Fibroblast of lung (primary cell): ENCODE measurements around the gene IMMT. TPM values are rescaled to one million over a fixed set of nuclear protein-coding genes. Genes with fewer than 3 reads are reported as not detected.

ENCODE experiments used
- DNase-seq, 2 donors: peaks; one replicate each; pipeline versions ENCODE4 v3.0.0 to v3.0.0-alpha.2; 2010; ENCODE audit warnings: low read depth in 2 of 2
- H2AFZ ChIP-seq: 2 replicates; pipeline ENCODE4 v1.5.1; 2012; ENCODE audit warnings: low read length, control low read depth, inconsistent platforms
- H3K27ac ChIP-seq: 2 replicates; pipeline ENCODE4 v1.5.1; 2011; ENCODE audit warnings: low read length, control low read depth; ENCODE audit not compliant: insufficient read depth
- H3K27me3 ChIP-seq: 2 replicates; pipeline ENCODE4 v1.5.1; 2011; ENCODE audit warnings: mild to moderate bottlenecking, low read length; ENCODE audit not compliant: control insufficient read depth, insufficient read depth
- H3K36me3 ChIP-seq: 2 replicates; pipeline ENCODE4 v1.5.1; 2011; ENCODE audit warnings: low read length; ENCODE audit not compliant: control insufficient read depth, insufficient read depth
- H3K4me1 ChIP-seq: 2 replicates; pipeline ENCODE4 v1.5.1; 2011; ENCODE audit warnings: low read length; ENCODE audit not compliant: control insufficient read depth, insufficient read depth; ENCODE audit errors: extremely low read depth
- H3K4me2 ChIP-seq: 2 replicates; pipeline ENCODE4 v1.5.1; 2011; ENCODE audit warnings: low read length, control low read depth; ENCODE audit not compliant: insufficient read depth; ENCODE audit errors: extremely low read depth
- H3K4me3 ChIP-seq, 4 experiments: fragments of 200-600 bp in 1 of 4; sonication (generic) in 1 of 4; replicated peaks in 1 of 4; 2 replicates each; pipeline ENCODE4 v1.5.1; 2011 to 2016; ENCODE audit warnings: low read length in 4 of 4, low read depth in 3 of 4, mild to moderate bottlenecking in 3 of 4, control low read depth in 2 of 4, inconsistent platforms in 1 of 4, mixed read lengths in 1 of 4; ENCODE audit not compliant: insufficient read depth in 1 of 4; ENCODE audit errors: control extremely low read depth in 1 of 4
- H3K79me2 ChIP-seq: 2 replicates; pipeline ENCODE4 v1.5.1; 2012; ENCODE audit warnings: mild to moderate bottlenecking, low read length, inconsistent platforms; ENCODE audit not compliant: control insufficient read depth, insufficient read depth
- H3K9ac ChIP-seq: 2 replicates; pipeline ENCODE4 v1.5.1; 2011; ENCODE audit warnings: mild to moderate bottlenecking, low read length, control low read depth; ENCODE audit not compliant: insufficient read depth
- H3K9me3 ChIP-seq: 2 replicates; pipeline ENCODE4 v1.5.1; 2012; ENCODE audit warnings: low read depth, low read length; ENCODE audit not compliant: control insufficient read depth, insufficient read depth
- H4K20me1 ChIP-seq: 2 replicates; pipeline ENCODE4 v1.5.1; 2011; ENCODE audit warnings: low read length; ENCODE audit not compliant: control insufficient read depth, insufficient read depth; ENCODE audit errors: extremely low read depth
- CTCF ChIP-seq, 2 donors: IDR thresholded peaks in 1 of 2; conservative IDR thresholded peaks in 1 of 2; 1 replicate in 1 of 2; 2 replicates in 1 of 2; pipeline ENCODE4 v1.5.1; 2011 to 2012; ENCODE audit warnings: low read length in 2 of 2, control low read depth in 1 of 2, inconsistent platforms in 1 of 2, low read depth in 1 of 2, mild to moderate bottlenecking in 1 of 2
- EZH2 ChIP-seq: IDR thresholded peaks from 2 replicates; pipeline ENCODE4 v1.5.1; 2012; ENCODE audit warnings: low read length, control low read depth, mild to moderate bottlenecking; ENCODE audit errors: missing control alignments
- polyA plus RNA-seq, 2 donors: library from polyadenylated mRNA; depleted of rRNA in 1 of 2; stranded (reverse) in 1 of 2; unstranded in 1 of 2; fragments of >200 nt; gene quantifications; 2 replicates each; pipeline ENCODE4 v1.2.1, GENCODE V29; 2011 to 2012; ENCODE audit warnings: missing spikeins in 1 of 2
- total RNA-seq: library from RNA; depleted of rRNA; stranded (reverse); fragments of >200 nt; gene quantifications from 2 replicates; pipeline ENCODE4 v1.2.1, GENCODE V29; 2014

The IMMT gene
- total and polyA plus RNA-seq, 2 donors (not counting 1 experiment from before 2014, with no cell fraction given) = 47.1 to 52.7 TPM

GRCh38 chr2:86136141-86136540 lies 59.1 kb downstream of the IMMT start:
- no peak overlapping the region for H3K4me2 ChIP-seq
- no peaks in the 10 kb centered on the region for H4K20me1 ChIP-seq
- H3K9me3 ChIP-seq = no peaks in the 10 kb centered on the region
- TF ChIP-seq CTCF (conservative IDR thresholded peaks at IDR 0.05 in 1 of 2, IDR thresholded peaks at IDR 0.05 in 1 of 2; ENCODE audit: low read depth in 1 of 2, low read length in 2 of 2) (no peak), EZH2 (no peak)
- no peak overlapping the region for H3K27ac ChIP-seq
- no peak overlapping the region for H3K9ac ChIP-seq
- DNase-seq = no peak
- H3K36me3 ChIP-seq = peaks cover 12% of the 10 kb centered on the region
- H3K4me3 ChIP-seq = no peak overlapping the region
- no peaks in the 10 kb centered on the region for H3K27me3 ChIP-seq
- no peak overlapping the region for H2AFZ ChIP-seq
- no peaks in the 10 kb centered on the region for H3K4me1 ChIP-seq
- H3K79me2 ChIP-seq = no peaks in the 10 kb centered on the region

GRCh38 chr2:86135653-86136052 lies 59.6 kb downstream of the IMMT start:
- no peak overlapping the region for H2AFZ ChIP-seq

GRCh38 chr2:86134709-86135108 lies 60.6 kb downstream of the IMMT start:
- no peaks in the 10 kb centered on the region for H3K9me3 ChIP-seq
- no peaks in the 10 kb centered on the region for H3K4me1 ChIP-seq
- no peaks in the 10 kb centered on the region for H4K20me1 ChIP-seq
- DNase-seq = no peak
- no peaks in the 10 kb centered on the region for H3K27me3 ChIP-seq
- H3K9ac ChIP-seq = no peak overlapping the region
- no peak overlapping the region for H2AFZ ChIP-seq
- H3K4me2 ChIP-seq = no peak overlapping the region
- H3K36me3 ChIP-seq = peaks cover 15% of the 10 kb centered on the region
- no peaks in the 10 kb centered on the region for H3K79me2 ChIP-seq
- H3K27ac ChIP-seq = no peak overlapping the region
- no peak overlapping the region for H3K4me3 ChIP-seq
- TF ChIP-seq EZH2 (no peak), CTCF (conservative IDR thresholded peaks at IDR 0.05 in 1 of 2, IDR thresholded peaks at IDR 0.05 in 1 of 2; ENCODE audit: low read depth in 1 of 2, low read length in 2 of 2) (no peak)

More at GRCh38 chr2:86135653-86136052, 59.6 kb downstream of the IMMT start:
- Histone ChIP-seq H3K9ac (no peak overlapping the region), H3K27ac (no peak overlapping the region), H3K4me1 (no peaks in the 10 kb centered on the region), H3K36me3 (peaks cover 12% of the 10 kb centered on the region), H3K27me3 (no peaks in the 10 kb centered on the region), H3K79me2 (no peaks in the 10 kb centered on the region), H3K4me2 (no peak overlapping the region), H3K9me3 (no peaks in the 10 kb centered on the region), H3K4me3 (no peak overlapping the region), H4K20me1 (no peaks in the 10 kb centered on the region)
- TF ChIP-seq CTCF (conservative IDR thresholded peaks at IDR 0.05 in 1 of 2, IDR thresholded peaks at IDR 0.05 in 1 of 2; ENCODE audit: low read depth in 1 of 2, low read length in 2 of 2) (no peak), EZH2 (no peak)
- peak in 1 of 2 donors; percentile 8 for DNase-seq
